NCI-H1694 (cell line): ENCODE data around the gene PHOSPHO2.

Experiments used
- DNase-seq: peaks from one replicate; lab custom pipeline; 2025; lab: John Stamatoyannopoulos, UW

Gene PHOSPHO2

DNA sequence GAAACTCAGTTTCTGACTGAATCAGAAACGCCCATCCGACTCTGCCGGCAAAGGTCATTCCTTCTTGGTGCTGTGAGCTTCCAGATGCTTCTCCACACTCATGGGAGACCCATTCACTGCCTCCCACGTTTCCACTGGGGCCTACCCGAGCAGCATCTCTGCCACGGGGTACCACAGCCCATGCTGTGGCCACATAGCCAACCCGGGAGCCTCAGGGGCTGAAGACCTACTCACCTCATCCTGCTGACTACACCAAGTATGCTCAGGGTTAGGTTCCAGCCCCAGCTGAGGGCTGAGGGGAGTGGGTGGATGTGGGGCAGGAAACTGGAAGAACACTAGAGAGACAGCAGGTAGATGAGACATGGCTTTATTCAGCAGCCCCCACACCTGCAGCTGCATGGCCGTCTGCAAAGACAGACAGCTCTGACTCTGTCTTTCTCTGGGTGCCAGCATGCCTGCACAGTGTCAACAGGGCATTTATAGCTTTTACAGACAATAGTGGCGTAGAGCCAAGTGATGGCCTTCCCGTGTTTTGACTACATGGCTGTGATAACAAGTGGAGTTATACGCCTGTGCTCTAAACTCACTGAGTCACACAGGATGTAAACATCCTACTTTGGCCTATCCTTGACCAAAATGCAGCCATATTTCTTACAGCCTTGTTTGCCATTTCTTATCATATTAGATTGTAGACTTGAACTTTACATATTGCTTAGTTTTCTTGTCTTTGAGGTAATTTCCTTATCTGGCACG is 22.8 kb downstream of the PHOSPHO2 start:
- DNase-seq: no peak

DNA sequence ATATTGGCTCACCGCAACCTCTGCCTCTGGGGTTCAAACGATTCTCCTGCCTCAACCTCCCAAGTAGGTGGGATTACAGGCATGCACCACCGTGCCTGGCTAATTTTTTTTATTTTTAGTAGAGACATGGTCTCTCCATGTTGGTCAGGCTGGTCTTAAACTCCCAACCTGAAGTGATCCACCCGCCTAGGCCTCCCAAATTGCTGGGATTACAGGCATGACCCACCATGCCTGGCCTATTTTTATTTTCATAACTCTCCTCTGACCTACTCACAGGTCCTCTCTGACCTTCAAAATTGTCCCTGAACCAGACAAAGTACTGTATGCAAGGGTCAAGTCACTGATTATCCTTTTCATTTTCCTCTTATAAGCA is 23.4 kb downstream of the PHOSPHO2 start:
- no peak for DNase-seq

DNA sequence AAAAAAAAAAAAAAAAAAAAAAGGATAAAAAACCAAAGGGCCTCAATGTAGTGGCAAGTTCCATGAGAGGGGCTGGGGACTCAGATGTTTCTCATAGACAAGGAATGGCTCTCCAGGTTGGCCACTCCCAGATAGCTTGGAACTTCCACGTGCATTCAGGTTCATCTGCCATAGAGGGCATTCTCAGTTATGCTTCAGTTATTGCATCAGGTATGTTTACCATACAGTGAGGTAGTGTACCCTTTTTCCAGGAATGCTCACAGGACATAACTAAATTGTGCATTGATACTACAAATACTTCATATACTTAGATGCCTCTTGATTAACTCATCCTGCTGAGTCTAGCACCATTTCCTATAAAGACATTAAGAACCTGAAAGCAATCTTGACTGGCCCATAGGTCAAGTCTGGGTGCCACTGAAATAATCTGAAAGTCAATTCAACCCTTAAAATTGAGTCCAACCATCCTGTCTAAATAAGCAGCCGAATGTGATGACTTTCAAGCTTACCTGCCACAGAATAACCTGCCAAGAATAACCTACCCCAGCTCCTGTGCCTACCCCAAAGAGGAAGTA is 24.7 kb downstream of the PHOSPHO2 start:
- DNase-seq: no peak

DNA sequence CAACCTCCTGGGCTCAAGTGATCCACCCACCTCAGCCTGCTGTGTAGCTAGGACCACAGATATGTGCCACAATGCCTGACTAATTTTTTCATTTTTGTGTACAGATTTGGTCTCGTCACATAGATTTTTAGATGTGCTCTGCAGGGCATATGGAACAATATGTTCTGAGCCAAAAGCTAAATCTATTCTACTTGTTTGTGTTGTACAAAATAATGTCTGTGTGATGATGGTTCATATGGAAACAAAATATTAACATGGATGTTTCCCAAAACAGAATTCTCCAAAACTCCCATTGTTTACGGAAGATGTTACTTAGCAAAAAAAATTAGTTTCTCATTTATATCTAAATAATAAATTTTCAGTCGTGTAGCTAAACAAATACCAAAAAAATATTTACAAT is 26.7 kb downstream of the PHOSPHO2 start:
- DNase-seq: no peak

DNA sequence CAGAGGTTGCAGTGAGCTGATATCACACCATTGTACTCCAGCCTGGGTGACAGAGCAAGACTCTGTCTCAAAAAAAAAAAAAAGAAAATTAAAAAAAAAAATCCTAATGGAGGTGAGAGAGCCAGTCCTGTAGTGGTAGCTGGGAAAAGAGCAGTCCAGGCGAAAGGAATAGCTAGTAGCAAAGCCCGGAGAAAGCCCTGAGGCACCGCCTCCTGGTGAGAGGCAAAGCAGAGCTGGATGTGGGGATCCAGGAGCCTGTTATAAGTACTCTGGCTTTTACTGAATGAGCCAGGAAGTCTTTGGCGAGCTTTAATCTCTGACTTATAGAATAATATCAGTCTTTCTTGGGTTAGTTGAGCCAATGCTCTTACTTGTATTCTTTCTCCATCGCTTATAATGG is 32.8 kb downstream of the PHOSPHO2 start:
- DNase-seq: no peak

DNA sequence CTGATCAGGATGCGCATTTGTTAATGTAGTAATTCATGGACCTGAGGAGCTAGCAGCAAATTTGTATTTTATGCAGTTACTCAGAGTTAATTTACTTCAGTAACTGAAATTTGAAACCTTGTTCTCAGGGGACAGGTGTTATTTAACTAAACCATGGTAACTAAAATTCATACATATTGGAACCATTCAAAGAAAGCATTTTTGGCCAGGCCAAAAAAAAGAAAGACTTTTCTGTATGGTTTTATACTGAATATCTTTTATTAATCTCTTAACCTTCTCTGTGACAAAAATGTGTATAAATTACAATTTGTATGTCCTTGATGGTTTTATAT is 35.0 kb downstream of the PHOSPHO2 start:
- no peak for DNase-seq

DNA sequence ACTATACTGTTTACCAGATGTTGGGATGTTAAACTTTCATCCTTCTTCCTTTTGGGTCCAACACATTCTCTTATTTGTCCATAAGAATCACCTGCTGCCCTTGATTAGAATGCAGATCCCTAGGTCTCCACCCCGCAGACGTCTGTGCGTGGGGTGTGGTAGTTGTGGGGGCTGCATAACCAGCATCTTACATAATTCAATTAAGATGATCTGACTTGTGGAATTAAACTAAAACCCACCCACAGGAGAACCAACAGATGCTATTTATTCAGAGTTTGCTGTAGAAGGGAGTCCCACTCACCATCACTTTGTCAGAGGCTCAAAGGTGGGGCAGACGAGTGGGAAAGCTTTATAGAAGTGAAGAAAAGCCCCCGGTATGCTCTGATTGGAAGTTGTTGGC is 37.8 kb downstream of the PHOSPHO2 start:
- no peak for DNase-seq

DNA sequence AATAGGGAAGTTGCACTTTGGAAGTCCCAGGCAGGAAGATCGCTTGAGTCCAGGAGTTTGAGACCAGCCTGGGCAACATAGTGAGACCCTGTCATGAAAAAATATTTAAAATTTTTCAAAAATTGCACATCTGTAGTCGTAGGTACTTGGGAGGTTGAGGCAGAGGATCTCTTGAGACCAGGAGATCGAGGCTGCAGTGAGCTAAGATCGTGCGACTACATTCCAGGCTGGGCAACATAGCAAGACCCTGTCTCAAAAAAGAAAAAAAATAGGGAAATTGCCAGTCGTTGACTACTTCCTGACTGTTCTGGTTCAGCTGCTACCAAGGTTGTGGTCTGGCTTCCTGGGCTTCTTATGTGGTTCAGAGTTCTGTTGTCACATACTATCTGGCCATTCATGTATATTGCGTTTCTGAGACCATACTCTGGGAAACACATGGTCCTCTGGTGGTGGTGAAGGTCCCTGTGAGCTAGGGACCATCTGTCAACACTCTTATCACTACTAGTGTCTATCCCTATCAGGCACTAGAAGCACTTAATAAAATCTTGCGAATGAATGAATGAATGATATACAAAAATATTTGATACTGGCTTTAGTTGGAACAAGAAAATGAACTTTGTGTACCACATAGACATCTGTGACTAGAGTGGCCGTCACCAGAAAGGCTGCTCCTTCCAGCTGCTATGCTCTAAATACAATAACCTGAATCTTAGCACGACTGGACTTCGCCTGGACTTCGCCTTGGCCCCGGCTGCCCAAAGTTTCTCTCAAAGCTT is 38.5 kb downstream of the PHOSPHO2 start:
- no peak for DNase-seq

DNA sequence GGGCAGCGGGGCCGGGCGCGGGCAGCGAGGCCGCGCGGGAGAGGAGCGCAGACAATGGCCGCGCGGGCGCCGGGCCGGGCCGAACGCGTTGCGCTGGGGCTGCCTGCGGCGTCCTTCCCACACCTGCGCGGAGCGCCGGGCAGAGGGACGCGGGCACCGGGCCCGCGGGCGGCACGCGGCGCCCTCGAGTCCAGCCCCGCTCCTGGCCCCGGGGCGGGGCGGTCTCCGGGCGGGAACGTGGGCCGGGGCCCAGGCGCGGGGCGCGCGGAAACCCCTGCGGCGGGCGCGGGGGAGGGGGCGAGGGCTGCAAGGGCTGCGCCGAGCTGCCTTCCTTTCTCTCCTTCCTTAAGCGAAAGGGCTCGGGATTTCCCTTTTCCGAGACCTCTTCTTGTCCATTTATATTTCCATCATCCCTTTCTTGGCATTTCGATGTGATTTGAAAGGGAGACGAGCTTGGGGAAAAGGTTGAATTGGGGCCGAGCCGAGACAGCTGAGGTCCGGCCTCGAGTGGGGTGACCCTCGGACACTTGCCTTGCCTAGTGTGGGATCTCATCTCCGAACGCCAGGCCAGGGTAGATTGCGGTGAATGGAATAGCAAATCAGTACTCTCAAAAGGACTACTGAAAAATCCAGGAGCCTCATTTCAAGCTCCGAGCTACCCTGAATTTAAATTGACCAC is 40.0 kb downstream of the PHOSPHO2 start:
- DNase-seq: no peak

DNA sequence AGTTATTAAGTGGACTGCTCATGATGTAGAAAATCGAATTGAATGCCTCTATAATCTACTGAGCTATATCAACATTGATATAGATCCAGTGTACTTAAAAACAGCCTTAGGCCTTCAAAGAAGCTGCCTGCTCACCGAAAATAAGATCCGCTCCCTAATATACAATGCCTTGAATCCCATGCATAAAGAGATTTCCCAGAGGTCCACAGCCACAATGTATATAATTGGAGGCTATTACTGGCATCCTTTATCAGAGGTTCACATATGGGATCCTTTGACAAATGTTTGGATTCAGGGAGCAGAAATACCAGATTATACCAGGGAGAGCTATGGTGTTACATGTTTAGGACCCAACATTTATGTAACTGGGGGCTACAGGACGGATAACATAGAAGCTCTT is 41.4 kb downstream of the PHOSPHO2 start:
- no peak for DNase-seq

DNA sequence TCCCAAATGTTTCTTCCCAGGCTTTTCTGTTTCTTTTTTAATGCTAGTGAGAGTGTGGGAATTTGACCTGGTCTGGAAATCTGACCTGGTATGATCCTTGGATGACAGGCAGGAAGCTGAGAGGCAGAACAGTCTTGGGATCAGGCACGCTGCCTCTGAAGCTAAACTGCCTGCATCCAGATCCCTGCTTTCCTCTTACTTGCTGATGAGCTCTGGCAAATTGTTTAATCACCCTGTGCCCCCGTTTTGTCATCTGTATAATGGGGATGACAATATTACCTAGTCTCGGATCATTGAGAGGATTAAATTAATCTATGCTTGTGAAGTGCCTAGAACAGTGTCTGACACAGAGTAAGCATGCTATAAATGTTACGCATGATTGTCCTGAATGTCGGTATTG is 42.6 kb downstream of the PHOSPHO2 start:
- no peak for DNase-seq

DNA sequence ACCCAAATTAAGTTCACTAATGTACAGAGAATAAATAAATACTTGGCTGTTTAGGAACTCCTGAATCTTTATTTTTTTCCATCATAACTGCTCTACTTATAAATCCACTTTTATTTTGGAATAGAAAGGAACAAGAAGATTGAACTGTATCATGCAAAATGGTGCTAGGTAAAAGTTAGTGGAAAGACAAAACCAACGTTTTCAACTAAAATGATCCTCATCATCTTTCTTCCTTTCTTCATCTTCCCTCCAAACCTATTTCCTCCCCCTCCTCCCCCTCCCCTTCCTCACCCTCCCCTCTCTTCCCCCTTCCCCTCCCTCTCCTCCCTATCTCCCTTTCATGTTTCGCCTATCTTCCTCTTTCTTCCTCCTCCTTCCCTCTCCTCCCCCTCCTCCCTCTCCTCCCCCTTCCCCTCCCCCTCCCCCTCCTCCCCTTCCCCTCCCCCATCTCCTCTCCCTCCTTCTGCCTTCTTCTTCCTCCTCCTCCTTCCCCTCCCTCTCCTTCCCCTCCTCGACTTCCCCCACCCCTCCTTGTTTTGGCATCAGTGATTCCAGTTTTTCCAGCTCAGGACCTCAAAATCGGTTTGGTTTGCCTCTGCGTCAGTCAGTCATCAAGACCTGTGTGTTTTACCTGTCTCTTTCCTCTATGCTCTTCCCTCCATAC is 44.4 kb downstream of the PHOSPHO2 start:
- no peak for DNase-seq

DNA sequence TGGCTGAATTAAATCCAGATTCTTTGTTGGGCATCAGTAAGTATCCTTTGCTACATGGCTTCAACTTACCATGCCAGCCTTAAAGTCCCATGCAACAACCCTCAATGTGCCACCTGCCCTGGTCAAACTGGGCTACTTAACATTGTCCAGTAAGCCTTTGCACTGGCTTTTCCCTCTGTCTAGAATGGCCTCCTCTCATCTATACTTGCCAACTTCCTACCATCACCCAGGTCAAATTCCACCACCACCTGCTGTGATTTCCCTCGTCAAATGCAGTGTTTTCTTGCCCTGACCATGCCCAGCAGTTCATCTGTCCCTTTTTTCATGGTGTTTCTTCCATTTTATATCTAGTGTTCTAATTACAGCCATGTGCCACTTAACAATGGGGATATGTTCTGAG is 45.1 kb downstream of the PHOSPHO2 start:
- no peak for DNase-seq

DNA sequence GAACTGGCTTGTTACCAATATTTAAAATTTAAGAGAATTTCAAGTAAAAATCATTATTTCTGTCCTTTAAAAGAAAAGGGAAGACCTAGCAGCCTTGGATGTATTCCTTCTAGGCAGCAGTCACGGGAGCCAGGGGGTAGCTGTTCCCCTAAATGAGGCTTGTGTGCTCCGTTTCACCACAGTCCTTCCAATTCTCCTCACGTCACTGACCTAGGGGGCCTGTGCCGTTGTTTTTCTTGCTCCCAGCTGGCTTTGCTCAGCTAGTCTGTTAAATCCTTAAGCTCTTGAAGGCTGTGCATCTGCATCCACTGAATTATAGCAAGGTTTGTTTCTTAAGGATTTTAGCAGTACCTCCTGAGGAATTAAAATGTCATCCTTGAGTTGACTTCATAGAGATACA is 49.3 kb downstream of the PHOSPHO2 start:
- no peak for DNase-seq

DNA sequence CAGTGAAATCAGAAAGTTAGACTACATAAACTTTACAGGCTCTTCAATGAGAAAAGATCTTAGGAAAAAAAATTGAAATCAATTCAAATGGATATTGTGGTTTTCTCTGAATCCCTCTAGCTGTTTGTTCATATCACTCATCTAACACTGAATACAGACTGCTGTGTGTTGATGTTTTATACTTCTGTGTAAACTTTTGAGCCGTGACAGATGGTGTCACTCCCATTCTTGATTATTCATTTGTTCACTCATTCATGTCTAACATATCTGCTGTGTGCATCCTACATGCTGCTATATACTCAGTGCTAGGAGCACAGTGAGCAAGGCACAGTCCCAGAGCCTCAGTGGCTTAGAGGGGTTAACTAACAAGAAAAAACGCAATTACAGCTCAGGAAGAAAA is 52.0 kb downstream of the PHOSPHO2 start:
- DNase-seq: peak; percentile 85

DNA sequence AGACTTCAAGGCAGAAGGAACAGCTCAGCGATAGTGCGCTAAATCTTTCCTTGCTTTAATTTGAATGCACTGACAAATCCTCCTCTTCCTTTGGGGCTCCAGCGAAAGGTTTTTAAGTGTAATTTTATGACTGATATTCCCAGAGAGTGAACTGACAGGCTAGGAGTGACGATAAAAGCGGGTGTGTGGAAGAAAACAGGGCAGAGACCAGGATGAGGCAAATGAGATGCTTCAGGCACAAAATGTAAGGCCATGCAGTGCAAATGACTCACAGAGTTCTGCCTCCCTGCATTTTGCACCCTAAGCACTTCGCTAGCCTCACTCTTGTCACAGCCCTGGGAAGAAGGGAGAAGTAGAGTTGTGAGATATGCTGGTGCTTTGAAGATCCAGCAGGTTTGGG is 54.0 kb downstream of the PHOSPHO2 start:
- no peak for DNase-seq
